NCI-H1694 (cell line): Measurements from ENCODE around the gene WDFY2.
A peak's percentile ranks its signal among the peaks of the same experiment; 100 is the strongest.

Experiments used
- DNase-seq: peaks from one replicate; lab custom pipeline; 2025; lab: John Stamatoyannopoulos, UW

WDFY2 gene

DNA sequence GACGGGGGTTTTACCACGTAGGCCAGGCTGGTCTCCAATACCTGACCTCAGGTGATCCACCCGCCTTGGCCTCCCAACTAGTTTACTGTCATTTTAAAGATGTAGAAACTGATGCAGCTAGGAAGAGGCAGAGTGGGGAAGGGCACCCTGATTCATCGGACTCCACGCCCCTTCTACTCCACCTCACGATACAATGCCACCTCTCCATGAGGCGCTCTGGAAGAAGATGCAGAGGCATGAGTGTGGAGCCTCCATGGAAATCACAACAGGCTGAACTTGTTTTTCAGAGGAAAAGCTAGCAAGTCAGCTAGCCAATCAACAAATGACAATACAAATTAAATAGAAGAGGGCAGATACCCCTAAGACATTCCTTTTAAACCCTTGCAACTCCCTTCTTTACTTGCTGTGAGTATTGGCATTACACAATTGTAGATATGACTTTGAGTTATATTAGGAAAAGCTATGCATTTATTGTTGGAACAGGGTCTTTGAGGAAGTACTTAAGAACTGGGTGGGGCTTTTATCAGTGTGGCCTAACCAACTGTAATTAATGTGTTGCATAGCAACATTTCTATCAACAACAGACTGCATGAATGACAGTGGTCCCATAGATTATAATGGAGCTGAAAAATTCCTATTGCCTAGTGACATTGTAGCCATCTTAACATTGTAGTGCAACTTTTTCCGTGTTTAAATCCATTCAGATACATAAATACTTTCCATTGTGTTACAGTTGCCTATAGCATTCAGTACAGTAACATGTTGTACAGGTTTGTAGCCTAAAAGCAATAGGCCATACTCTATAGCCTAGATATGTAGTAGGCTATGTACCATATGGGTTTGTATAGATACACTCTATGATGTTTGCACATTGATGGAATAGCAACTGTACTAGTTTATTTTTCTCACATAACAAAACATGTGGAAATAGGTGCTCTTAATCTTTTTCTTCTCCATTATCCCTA is 17.6 kb downstream of the WDFY2 start:
- no peak for DNase-seq

- DNase-seq: no peak
These were observed 19.5 kb downstream of the WDFY2 start for GRCh38 chr13:51603716-51604115.

DNA sequence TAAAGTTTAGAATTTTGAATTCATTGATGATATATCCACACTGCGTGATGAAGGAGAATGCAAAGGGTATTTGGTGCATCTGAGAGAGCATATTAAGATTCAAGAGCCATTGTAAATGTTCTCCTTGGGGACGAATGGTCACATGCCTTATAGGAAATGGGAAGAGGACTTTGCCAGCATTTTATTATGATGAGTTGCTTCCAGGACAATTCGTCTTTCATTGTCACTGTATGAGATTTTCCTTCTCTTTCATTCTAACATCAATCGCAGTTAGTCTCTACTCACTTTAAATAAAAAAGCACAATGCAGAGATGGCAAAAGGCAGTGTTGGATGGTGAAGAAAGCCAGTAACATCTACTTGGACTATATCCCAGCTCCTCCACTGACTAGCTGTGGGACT is 21.4 kb downstream of the WDFY2 start:
- no peak for DNase-seq

GRCh38 chr13:51607165-51607564 is 22.9 kb downstream of the WDFY2 start:
- DNase-seq: no peak

- no peak for DNase-seq
These were observed 24.7 kb downstream of the WDFY2 start for GRCh38 chr13:51608857-51609406.

- no peak for DNase-seq
These were observed 28.6 kb downstream of the WDFY2 start for GRCh38 chr13:51612867-51613266.

GRCh38 chr13:51613535-51613934 is 29.3 kb downstream of the WDFY2 start:
- DNase-seq: no peak

- peak; percentile 93 for DNase-seq
These were observed 30.1 kb downstream of the WDFY2 start for GRCh38 chr13:51614350-51614786.

DNA sequence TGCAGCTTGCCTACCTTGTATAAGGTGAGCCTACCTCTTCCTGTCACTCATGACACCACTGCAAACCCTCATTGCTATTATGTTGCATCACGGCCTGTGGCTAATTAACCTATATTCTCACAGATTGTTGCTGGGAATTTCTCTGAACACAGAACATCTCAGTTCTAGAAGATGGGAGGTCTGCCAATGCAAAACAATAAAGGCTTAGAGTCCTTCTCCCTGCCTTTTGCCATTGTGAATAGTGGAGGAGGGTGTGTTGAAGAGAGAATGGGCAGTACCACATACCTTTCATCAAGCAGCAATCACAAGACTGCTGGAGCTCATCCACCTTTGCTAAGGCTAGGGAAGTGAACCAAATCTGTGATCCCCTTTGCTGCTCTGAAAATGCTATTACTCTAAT is 34.4 kb downstream of the WDFY2 start:
- DNase-seq: no peak

DNA sequence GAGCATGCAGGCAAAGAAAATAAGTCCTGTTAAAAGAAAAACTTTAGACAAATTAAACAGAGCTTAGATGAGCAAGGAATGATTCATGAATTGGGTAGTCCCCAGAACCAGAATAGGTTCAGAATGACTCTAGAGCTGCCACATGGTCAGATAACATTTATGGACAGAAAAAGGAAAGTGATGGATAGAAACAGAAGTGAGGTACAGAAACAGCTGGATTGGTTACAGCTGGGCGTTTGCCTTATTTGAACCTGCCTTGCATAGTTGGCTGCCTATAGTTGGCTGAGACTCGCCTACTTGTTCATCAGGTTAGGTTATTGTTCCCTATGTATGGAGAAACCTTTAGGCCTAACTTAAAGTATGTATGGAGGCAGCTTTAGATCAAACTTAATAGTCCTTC is 35.4 kb downstream of the WDFY2 start:
- no peak for DNase-seq

DNA sequence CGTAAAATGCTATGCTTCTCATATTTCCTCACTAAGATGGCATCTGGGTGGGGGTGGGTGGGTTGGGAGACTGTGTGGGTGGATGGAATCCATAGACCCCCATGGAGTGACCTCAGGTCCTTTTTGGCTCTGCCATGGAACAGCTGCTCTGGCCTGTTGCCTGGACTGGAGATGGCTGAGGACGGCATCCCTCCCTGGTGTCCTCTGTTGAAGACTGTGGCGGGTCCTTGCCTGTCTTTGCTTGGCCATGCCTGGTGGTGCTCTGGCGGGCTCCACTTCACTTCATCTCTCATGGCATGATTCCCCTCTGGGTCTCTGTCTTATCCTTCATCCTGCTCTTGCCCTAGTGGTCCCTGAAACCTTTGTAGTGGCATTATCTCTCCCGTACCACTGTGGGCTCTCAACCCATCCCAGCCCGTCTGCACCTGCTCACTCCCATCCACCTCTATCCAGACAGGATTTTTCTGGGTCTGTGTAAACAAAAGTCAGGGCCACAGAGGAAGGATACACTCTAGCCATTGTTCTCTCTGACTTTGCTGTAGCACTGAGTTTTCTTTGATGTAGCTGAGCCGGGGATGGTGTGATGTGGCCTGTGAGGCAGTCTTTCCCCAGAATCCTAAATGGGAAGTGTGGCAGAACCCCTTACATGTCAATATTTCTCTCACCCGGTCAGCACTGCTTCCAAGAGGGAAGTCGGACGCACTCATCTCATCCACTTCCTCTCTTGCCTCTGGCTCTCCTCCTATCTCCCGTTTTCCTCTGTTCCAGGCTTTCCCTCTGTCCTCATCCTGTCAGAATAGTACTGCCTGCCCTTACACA is 36.1 kb downstream of the WDFY2 start:
- no peak for DNase-seq

DNA sequence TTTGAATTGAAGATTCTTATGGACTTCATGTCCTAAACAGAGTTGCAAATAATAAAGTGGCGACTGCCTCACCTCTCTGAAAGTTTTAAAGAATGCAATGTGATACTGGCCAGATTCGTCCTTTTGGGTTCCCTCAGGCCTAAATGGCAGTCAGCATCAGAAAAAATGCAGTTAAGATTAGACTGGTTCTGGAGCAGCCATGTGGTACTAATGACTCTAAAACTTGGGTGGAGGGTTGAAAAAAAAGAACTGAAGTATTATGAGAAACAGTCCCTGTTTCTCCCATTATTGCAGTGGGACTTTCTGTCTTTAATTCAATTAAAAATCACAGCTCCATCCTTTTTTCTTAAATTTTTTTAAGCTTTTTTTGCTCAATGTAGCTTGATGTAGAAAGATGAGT is 37.3 kb downstream of the WDFY2 start:
- DNase-seq: no peak

DNA sequence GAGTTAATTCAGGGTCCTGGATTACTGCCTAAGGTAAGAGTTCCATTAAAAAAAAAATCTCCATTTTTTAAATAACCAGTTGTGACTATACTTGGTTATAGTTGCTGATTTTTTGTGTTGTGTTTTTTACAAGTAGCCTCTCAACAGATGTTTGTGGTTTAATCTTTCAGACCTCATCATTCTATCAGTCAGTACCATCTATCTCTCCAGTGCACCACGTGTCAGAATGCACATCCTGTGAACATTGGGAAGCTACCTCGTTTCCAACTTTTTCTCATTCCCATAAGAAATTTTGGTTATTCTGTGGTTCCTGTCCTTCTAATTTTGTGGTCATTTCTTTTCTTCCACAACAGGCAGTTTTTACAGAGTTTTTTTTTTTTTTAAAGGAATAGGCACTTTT is 39.2 kb downstream of the WDFY2 start:
- no peak for DNase-seq

GRCh38 chr13:51624207-51624606 is 39.9 kb downstream of the WDFY2 start:
- no peak for DNase-seq

- no peak for DNase-seq
These were observed 40.6 kb downstream of the WDFY2 start for GRCh38 chr13:51624695-51625345.

DNA sequence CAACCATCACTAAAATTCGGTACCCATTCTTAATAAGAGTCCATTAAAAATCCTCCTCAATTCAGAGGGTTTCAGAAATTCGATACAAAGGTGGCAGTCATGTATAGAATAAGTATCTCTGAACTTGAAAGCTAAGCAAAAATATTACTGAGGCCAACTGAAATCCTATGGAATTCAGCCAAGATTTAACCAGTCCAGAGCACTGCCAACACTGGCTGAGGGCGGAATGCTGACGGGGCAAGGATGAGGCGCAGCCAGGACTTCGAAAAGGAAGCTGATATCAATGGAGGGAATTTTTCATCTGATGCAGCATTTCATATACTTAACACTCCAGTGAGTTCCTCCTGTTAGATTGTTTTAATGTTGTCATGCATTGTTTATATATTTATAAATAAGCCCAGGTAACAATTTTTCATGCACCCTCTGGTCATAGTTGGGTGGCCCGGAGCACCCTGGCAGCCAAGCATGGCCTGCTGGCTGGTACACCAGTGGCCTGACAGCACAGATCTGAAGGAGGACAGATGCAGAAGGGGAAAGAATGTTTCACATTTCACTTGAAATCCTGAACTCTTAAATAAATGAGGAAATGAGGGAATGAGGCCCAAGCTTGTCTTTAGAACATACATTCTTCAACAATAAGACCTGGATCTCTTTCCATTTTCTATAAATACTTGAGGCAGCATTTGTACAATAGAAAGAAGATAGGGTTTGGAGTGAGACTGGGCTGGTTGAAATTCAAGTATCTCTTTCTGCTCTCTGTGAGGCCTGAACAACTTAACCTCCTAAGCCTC is 41.5 kb downstream of the WDFY2 start:
- DNase-seq: no peak

DNA sequence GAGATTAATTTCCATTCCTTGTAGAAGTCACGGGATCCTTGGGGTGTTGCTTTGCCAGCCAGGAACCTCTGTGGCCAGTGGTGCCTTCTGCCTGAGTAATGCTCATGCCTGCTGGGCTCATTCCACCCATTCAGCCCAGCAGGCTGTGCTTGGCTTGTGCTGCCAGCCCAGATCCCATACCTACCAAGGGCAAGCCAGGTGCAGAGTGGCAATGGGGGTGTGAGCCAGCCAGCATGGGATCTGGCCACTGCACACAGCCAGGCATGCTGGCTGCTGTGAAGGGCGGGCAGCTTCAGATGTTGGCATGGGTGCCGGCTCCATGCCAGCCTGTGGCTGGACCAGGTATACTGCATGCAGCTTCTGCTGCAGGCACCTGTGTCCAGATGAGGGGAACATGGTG is 42.5 kb downstream of the WDFY2 start:
- DNase-seq: no peak

DNA sequence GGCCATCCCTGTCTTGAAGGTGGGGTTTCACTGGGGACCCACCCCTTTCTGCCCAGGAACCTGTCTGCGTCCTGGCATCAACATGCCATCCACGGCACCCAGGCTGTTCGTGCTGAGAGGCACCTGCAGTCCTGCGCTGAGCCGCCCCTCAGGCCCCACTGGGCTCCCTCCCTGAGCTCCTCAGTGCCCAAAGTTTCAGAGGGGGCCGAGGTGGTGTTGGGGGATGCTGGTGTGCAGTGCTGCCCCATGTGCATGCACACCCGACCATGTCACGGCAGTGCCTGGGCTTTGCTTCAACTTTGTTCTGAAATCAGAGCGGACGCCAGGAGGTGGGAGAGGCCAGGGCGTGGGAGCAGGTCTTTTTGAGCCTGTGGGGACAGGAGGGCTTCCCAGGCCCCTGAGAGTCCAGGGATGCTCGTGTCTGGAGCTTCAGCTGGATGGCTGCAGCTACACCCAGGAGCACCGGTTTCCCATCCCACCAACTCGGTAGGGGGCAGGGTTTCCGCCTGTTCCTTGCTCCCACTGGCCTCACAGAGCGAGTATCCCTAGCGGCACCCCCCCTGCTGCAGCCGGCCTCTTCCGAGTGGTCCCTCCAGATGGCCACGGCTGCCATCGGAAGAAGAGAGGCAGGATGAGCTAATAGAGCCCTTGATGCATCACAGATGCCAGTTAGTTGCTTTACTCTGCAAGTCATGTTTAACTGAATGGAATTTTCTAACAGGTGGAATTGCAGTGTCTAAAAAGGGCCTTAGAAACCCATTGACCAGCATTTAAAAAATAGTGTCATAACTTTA is 44.0 kb downstream of the WDFY2 start:
- DNase-seq: no peak

DNA sequence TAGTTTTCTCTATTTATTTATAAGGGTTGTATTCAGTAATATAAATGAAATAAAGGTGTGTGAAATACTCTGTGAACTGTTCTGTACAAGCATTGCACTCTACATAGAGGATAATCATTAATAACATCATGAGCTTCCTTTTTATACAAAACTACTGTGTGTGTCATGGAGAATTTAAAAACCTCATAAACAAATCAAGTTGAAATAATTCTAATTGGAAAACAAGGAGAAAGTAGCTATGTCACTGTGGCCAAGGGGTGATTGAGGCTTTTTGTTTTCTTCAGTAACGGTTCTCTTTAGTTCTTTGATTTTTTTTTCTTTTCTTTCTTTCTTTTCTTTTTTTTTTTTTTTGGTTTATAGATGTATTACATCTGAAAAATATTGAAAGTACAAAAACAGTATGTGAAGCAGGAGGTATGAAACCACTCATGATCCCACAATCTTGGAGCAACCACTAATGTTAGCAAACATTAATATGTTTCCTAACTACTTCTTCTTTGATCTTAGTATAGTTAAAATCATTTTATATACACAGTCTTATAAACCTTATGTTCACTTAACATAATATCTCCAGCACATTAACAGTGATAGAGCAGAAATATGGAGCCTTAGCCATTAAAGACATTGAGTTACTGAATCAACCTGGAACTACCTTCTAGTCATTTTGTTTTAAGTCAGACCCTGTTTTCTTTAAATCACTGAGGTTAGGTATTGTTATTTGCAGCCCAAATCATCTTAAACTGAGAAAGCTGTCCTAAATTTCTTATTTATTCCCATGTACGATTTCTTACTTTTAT is 45.4 kb downstream of the WDFY2 start:
- DNase-seq: no peak

GRCh38 chr13:51630288-51630615 is 46.0 kb downstream of the WDFY2 start:
- no peak for DNase-seq
